Non-pigmented ciliary epithelial cell (primary cell): ENCODE measurements around the gene RRP1.

Source experiments
- DNase-seq: peaks from one replicate; pipeline ENCODE4 v3.0.0-alpha.2; 2010; ENCODE audit warnings: low read depth

The RRP1 gene

GRCh38 chr21:43759651-43760050 is 29.7 kb upstream of the RRP1 start:
- DNase-seq, result no peak

DNA sequence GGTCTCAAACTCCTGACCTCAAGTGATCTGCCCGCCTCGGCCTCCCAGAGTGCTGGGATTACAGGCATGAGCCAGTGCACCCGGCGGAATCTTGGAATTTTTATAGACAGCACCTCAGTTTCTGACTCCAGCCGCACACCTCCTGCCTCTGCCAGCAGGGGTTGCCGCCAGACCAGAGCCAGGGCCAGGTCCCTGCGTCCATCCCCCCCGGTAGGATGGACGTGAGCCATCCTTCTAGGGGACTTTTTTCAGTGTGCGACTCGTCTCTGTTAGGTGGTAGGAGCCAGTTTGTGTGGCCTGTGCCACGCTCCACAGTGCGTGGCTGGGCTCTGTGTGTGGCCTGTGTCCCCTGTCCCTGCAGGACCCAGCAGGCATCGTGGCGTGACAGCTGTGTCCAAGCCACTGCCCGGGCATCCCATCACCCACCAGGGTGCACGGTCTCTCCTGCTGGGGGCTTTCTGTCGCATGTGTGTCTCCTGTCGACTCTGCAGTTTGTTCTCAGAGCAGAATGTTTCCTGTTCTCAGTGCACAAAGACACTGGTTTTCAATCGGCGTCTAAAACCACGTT is 28.9 kb upstream of the RRP1 start:
- no peak for DNase-seq

GRCh38 chr21:43761886-43762285 is 27.5 kb upstream of the RRP1 start:
- no peak for DNase-seq

DNA sequence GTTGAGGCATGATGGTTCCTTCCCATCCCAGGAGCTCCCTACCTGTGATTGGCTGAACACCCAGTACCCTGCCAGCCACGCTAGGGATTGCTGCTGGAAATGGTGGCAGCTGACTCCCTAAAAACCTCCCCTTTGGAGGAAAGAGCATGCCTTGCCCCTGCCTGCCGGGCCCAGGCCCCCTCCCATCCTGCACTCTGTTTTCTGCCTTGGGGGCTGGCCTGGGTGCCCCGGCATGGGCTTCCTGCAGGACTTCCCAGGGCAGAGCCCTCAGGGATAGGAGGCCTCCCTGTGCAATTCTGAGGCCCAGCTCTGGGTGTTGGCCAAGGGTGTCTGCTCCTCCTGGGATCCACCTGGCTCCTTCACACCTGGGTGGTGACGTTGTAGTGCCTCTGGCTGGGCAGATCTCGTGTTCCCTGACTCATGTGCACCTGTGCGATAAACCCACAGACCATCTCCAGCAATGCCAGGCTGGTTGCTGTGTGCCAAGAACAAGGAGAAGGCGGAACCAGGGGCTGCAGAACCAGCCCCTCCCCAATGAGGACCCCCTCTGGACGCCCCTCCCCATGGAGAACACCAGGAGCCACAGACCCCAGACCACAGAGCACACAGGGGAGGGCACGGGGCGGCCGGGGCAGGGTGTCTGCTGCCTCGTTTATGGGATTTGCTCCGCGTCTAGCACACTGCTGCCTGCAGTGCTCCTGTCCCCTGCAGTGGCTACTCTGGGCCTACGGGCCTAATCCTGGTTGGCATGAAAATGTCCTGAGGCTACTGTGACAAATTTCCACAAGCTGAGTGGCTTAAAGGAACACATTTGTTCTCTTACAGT is 26.9 kb upstream of the RRP1 start:
- DNase-seq, result no peak

GRCh38 chr21:43763901-43764523 is 25.4 kb upstream of the RRP1 start:
- DNase-seq, result no peak

DNA sequence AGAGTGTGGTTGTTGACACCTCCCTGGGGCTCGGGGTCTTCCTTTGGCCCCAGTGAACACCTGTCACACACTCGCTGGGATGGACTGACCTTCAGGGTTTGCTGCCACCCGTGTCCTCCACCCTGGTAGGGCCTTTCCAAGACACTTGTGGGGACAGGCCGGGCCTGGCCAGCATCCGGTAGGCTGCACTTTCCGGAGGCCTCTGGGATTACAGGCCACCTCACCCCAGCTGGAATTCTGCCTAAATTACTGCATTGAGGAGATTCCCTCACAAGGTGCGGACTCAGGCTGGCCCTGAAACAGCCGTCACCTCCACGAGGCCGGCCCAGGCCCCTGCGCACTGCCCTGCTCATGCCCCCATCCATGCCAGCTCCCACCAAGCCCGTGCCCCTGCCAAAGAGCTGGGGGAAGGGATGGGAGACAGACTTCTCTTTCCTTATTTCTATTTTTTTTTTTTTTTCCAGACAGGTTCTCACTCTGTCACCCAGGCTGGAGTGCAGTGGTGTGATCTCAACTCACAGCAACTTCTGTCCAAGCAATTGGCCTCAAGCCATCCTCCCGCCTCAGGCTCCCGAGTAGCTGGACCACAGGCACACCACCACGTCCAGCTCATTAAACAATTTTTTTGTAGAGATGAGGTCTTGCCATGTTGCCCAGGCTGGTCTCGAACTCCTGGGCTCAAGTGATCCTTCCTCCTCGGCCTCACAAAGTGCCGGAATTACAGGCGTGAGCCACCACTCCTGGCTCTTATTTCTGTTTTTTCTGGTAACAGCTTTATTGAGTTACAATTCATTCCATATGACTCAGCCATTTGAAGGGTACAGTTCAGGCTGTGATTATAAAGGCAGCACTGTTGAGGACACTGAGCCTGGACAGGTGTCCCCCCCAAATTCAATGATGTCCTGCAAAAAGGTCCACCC is 24.5 kb upstream of the RRP1 start:
- no peak for DNase-seq

GRCh38 chr21:43766734-43767497 is 22.5 kb upstream of the RRP1 start:
- DNase-seq, result no peak

GRCh38 chr21:43767498-43767983 is 21.8 kb upstream of the RRP1 start:
- DNase-seq, result no peak

DNA sequence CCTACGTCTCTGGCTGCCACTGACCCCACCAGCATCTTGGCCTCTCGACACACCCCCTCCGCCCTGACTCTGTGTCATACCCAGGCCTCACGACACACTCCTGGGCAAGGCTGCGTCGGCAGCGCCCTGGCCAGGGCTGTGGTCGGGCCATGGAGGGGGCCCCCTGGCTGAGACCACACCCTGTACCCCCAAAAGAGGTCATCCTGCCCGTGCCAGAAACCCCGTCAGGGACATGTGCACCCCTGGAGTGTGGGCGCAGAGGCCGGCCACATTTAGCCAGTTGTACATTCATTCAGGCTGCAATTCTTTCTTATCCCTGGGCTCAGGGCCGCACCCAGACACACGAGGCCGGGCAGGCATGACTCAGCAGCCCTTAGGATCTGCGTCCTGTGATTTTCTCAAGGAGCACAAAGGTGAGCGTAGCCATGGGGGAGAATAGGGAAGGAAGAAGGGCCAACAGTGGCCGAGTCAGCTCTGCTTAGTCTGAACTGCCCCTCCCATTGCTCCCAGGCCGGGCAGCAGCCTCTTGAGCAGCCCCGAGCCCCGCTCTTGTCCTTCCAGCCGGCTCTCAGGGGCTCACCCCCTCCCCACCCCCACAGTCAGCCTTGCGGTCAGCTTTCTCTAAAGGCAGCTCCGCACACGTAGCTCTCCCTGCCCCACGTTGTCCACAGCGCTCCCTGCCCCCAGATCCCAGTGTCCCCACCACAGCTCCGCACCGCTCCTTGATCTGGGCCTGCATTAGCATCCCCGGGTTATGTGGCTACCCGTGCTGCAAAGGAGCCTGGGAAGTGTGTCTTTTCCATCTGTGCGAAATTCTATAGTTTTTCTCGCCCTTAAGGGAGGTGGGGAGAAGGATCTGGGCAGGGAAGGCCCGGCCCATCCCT is 21.2 kb upstream of the RRP1 start:
- DNase-seq, result peak; percentile 40

DNA sequence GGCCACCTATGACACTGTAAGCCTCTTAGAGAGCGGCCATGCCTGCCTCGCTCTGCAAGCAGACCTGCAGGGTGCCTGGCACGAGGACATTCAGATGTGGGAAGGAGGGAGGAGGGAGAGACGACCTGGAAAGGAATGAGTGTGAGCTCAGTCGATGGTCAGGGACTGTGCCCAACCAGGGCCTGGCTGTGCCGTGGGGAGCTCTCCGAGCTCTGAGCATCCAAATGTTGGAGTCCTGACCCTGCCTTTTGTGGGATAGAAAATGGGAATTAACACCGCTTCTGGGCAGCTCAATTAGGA is 20.6 kb upstream of the RRP1 start:
- no peak for DNase-seq

DNA sequence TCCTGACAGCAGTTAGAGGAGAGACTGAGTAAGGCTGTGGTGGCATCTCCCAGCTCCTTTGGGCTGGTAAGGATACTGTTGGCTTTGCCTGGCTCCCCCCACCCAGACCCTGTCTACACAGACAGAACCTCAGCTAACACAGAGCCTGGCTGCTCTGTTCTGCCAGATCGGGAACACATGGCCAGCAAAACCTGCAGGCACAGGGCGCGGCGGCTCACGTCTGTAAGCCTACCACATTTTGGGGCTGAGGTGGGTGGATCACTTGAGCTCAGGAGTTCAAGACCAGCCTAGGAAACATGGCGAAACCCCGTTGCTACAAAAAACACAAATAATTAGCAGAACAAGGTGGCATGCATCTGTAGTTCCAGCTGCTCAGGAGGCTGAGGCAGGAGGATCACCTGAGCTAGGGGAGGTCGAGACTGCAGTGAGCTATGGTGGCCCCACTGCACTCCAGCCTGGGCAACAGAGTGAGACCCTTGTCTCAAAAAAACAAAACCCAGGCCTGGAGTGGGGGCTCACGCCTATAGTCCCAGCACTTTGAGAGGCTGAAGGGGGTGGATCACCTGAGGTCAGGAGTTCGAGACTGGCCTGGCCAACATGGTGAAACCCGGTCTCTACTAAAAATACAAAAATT is 19.9 kb upstream of the RRP1 start:
- DNase-seq, result no peak

GRCh38 chr21:43770066-43770655 is 19.2 kb upstream of the RRP1 start:
- DNase-seq, result no peak

GRCh38 chr21:43771199-43771675 is 18.1 kb upstream of the RRP1 start:
- no peak for DNase-seq

DNA sequence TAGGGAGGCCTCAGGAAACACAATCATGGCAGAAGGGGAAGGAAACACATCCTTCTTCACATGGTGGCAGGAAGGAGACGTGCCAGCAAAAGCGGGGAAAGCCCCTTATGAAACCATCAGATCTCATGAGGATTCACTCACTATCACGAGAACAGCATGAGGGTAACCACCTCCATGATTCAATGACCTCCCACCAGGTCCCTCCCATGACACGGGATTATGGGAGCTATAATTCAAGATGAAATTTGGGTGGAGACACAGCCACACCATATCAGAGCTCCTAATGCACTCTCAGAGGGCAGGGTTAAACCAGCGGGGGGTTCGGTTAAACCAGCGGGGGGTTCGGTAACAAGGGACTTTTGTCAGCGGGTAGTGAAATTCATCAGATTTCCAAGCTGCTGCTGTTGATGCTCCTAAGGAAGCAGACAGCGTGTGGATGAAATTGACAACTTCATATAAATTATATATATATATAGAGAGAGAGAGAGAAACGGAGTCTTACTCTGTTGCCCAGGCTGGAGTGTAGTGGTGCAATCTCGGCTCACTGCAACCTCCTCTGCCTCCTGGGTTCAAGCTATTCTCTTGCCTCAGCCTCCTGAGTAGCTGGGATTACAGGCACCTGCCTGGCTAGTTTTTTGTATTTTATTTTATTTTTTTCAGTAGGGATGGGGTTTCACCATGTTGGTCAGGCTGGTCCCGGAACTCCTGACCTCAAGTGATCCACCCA is 17.5 kb upstream of the RRP1 start:
- no peak for DNase-seq

GRCh38 chr21:43772425-43772821 is 17.0 kb upstream of the RRP1 start:
- no peak for DNase-seq

DNA sequence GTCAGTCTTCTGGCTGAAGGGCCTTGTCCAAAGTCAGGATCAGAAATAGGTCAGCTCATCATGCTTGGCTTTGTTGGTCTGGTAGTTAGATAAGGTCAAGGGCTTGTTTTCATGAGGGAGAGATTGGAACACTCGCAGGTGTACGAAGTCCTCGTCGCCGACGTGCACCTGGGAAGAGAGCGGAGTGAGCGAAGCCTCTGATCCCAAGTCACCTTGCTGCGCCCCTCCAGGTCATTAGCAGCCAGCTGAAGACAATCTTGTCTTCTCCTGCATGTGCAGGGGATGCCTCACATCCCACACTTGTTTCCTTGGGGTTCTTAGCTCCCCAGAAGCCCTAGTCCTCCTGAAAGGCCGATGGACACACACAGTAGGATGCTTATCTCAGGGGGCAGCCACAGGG is 15.2 kb upstream of the RRP1 start:
- no peak for DNase-seq

DNA sequence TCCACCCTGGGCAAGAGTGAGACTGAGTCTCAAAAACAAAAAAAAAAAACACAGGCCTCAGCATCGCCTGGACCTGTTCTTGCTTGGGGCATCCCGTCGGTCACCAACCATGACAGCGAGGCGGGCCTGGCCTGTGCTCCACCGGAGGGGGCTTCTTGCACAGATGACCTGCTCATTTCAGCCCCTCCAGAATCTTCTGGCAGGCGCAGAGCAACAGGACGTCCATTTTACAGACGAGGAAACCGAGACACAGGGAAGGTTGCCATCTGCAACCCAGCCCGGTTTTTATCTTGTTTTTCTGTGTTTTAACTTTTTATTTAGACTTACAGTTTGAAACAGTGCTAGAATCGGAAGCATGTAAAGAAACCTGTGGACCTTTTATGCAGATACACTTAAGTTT is 14.2 kb upstream of the RRP1 start:
- no peak for DNase-seq

- no peak for DNase-seq
Measured at GRCh38 chr21:43775795-43776430, 13.5 kb upstream of the RRP1 start, which contains the start of gene CSTB. Gene CSTB, minus strand, starts transcription at chr21:43776308. Its CDS starts 39 bp downstream, at chr21:43776269.
